D341Med (cell line): Measurements from ENCODE around the gene GPD1L.
"Not testable (repeated sequence)": the region's sequence is repeated elsewhere in the genome, so short reads cannot be mapped to it uniquely, and the experiment has no call there.

Experiments
- DNase-seq: peaks from one replicate; pipeline ENCODE4 v3.0.0; 2012; ENCODE audit warnings: low spot score

Gene GPD1L

DNA sequence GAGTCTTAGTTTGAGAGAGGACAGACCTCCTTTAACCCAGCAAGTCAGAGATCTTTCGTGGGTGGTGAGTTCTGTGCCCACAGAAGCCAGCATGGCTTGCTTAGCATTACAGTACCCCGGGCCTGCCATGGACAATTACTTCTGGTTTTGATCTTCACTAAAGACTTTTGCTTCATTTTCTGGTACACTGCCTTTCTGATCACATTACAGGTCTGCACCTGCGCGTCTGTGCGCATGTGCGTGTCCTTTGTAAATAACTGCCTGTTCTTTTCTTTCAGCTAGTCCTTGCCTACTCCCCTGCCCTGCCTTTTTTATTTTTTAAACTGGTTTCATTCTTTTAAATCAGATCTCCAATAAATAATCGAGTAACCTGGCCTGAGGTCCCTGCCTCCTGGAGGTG, 74.9 kb downstream of the GPD1L start:
- DNase-seq = no peak

GRCh38 chr3:32181796-32182195, 75.4 kb downstream of the GPD1L start:
- DNase-seq = no peak

DNA sequence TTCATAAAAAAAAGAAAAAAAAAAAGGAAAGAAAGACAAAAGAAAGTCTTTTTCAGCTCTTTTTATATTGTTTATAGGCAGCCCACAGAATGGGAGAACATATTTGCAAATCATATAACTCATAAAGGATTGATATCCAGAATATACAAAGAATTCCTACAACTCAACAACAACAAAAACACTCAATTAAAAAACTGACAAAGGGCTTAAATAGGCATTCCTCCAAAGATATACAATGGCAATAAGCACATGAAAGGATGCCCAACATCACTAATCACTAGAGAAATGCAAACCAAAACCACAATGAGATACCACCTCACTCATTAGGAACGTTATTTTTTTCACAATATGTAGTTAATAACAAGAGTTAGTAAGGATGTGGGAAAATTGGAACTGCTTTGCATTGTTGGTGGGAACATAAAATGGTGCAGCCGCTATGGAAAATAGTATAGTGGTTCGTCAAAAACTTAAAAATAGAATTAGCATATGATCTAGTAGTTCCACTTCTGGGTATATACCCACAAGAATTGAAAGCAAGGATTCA, 77.8 kb downstream of the GPD1L start:
- DNase-seq = no peak

- DNase-seq = no peak
Observed at GRCh38 chr3:32186097-32186496, 79.7 kb downstream of the GPD1L start.

GRCh38 chr3:32186876-32187275, 80.5 kb downstream of the GPD1L start:
- DNase-seq = no peak

DNA sequence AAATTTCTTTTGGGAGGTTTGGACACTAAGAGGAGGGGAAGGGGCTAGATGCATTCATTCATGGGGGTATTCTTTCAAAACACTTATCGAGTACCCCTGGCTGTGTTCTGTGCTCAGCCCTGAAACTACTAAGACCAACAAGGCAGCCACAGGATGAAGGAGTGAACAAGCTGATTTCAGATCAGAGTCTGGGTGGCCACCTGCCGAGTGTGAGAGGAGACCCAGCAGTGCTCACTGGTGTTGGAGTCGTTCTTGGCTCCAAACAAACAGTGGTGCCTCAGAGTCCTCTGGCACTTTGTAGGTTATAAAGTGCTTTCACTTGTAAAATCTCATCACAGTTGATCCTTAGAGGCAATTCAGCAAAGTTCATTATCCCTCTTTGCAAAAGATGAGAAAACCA, 83.3 kb downstream of the GPD1L start:
- DNase-seq = no peak

- DNase-seq = not testable (repeated sequence)
Observed at GRCh38 chr3:32190556-32190955, 84.1 kb downstream of the GPD1L start.

DNA sequence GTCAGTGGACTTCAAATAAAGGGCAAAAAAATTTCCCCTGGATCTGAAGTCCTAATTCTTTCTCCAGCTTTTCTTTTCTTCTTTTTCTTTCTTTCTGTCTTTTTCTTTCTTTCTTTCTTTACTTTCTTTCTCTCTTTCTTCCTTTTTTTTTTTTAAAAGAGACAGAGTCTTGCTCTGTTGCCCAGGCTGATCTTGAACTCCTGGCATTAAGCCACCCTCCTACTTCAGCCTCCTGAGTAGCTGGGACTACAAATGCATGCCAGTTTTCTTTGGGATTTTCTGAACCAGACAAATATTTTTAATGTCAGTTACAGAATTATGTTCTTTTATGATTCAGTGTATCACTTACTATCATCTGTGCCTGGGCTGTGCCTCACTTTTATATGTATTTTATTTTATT, 86.7 kb downstream of the GPD1L start:
- DNase-seq = no peak

- DNase-seq = no peak
Observed at GRCh38 chr3:32194653-32195052, 88.2 kb downstream of the GPD1L start.

DNA sequence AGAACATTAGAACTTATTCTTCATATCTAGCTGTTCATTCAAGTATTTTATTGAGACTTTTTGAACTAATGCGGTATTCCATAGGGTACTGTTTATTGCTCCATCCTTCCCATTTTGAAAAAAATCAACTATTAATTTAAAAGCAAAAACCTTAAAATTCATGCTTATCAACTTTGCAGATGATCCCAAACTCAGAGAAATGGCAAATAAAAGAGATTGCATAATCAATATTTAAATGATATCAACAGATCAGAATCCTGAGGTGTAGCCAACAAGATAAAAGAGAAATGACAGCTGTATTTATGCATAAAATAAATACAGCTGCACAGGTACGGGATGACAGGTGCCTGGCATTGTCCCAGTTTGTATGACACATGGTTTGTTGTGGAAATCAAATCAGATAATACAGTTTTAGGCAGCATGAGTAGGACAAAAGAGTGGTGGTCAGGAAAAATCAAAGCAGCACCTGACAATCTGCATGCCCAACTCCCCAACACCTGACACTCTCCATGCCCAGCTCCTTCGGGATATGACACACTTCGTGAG, 89.6 kb downstream of the GPD1L start:
- no peak for DNase-seq

GRCh38 chr3:32197991-32198390, 91.6 kb downstream of the GPD1L start:
- no peak for DNase-seq

- DNase-seq = no peak
Observed at GRCh38 chr3:32198714-32199113, 92.3 kb downstream of the GPD1L start.

DNA sequence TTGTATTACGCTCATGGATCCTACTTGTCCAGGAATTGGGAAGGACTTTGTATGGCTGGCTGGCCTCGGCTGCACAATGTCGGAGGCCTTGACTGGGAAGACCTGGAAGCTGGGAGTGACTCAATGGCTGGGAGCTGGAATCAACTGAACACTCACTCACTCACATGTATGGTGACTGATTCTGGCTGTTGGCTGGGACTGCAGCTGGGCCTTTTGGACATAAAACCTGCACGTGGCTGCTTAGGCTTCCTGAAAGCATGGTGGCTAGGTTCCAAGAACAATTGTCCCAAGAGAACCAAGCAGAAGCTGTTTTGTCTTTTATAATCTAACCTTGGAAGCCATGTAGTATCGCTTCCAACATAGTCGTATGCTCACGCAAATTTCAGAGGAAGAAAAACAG, 94.1 kb downstream of the GPD1L start:
- DNase-seq = no peak

- DNase-seq = no peak
Observed at GRCh38 chr3:32200992-32201758, 94.8 kb downstream of the GPD1L start.

DNA sequence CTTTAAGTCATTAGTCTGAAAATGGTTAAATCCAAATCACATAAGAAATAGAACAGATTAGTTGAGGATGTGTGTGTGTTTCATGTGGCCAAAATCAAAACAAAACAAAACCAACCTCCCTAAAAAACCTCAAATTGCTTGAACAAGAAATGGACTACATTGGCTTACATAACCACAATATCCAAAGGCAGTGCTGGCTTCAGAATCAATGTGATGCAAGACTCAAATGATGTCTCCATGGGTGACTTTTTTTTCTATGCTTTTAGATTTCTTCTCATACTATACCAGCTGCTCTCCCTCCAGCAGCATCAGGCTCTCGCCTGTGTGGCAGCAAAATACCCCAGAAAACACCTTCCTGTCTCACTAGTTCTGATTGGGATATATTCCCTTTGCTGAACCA, 96.1 kb downstream of the GPD1L start:
- DNase-seq = no peak

GRCh38 chr3:32203854-32204253, 97.4 kb downstream of the GPD1L start:
- DNase-seq = no peak

DNA sequence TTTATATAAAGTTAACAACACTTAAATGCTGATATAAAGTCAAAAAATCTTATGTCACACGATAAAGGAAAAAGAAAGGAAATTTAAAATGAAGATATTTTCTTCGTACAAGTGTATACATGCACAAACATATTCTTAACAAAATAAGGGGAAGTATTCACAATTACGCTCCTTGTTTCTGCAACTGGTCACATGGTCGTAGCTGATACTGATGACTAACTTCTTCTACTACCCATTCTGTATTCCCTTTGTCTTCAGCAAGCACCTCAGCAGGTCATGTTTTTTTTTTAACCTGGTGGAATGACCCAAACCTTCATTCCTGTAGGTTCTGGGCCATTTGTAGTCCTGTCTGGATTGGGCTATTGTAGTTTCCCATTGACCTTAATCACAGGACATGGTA, 102.0 kb downstream of the GPD1L start:
- DNase-seq = no peak

- DNase-seq = no peak
Observed at GRCh38 chr3:32215185-32215584, 108.8 kb downstream of the GPD1L start.

- DNase-seq = no peak
Observed at GRCh38 chr3:32216172-32216783, 109.9 kb downstream of the GPD1L start.

DNA sequence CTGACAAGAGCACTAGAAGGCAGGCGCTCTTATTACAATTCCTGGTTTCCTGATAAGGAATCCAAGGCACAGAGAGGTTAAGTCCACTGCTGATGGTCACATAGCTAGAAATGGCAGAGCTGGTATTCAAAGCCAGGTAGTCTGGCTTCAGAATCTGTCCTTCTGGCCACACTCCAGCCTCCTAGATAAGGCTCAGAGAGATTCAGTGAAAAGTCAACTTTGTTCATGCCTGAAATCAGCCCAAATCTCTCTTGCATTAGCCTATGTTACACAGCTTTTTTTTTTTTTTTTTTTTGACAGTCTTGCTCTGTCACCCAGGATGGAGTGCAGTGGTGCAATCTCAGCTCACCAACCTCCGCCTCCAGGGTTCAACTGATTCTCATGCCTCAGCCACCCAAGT, 110.9 kb downstream of the GPD1L start:
- no peak for DNase-seq
